HEK293T (cell line): ENCODE results near the gene KRT84.

Source experiments
- BHLHE40 ChIP-seq: fragments of 450-650 bp; IDR thresholded peaks from 2 replicates; pipeline ENCODE4 v1.6.1; 2016; ENCODE audit warnings: mild to moderate bottlenecking, moderate library complexity, borderline replicate concordance
- L3MBTL2 ChIP-seq: fragments of 450-650 bp; conservative IDR thresholded peaks from 2 replicates; pipeline ENCODE4 v1.6.1; 2016; ENCODE audit warnings: mild to moderate bottlenecking
- TARDBP ChIP-seq: fragments of 450-650 bp; IDR thresholded peaks from 2 replicates; pipeline ENCODE4 v1.6.1; 2016
- TF ChIP-seq, protein P1 (sequence below): fragments of 450-650 bp; IDR thresholded peaks from 2 replicates; pipeline ENCODE4 v1.6.1; 2016

DNA sequence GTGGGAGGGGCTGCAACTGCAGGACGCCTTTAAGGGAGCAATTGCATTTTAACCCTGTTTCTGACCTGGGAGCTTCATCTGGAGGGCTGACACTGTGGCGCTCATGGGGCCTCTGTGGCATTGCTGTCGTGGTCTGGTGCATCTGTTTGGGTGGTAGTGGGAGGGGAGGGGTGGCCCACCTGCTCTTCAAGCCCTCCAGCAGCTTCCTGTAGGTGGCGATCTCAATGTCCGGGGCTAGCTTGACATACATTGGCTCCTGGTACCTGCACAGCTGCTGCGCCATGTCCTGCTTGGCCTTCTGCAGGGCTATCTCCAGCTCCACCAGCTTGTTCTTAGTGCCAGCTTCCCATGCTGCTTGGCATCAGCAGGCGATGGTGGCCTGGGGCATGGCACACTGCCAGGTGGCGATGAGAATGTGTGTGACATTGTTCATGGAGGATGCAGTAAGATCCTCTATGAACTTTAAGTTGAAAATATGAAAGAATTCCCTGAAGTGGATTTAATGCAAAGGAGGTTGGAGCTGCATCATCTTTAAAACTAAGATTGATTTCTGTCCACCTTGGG lies 28.4 kb upstream of the KRT84 start:
- no peak for TF ChIP-seq L3MBTL2
- TF ChIP-seq, protein P1, sequence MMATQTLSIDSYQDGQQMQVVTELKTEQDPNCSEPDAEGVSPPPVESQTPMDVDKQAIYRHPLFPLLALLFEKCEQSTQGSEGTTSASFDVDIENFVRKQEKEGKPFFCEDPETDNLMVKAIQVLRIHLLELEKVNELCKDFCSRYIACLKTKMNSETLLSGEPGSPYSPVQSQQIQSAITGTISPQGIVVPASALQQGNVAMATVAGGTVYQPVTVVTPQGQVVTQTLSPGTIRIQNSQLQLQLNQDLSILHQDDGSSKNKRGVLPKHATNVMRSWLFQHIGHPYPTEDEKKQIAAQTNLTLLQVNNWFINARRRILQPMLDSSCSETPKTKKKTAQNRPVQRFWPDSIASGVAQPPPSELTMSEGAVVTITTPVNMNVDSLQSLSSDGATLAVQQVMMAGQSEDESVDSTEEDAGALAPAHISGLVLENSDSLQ = no peak
- no peak for TF ChIP-seq BHLHE40
- TF ChIP-seq TARDBP = no peak
